NCI-H187 (cell line): ENCODE measurements around the gene FRMD8.
A peak's percentile ranks its signal among the peaks of the same experiment; 100 is the strongest.

Experiments used
- DNase-seq, 2 experiments: peaks; one replicate each; lab custom pipeline; 2025; lab: John Stamatoyannopoulos, UW

The FRMD8 gene

GRCh38 chr11:65425105-65425970 lies 38.9 kb downstream of the FRMD8 start:
- peak in 1 of 2 experiments; percentile 30 for DNase-seq

- DNase-seq = no peak
Measured at GRCh38 chr11:65425971-65426838, 39.8 kb downstream of the FRMD8 start.

GRCh38 chr11:65426839-65427690 lies 40.6 kb downstream of the FRMD8 start:
- no peak for DNase-seq

GRCh38 chr11:65427691-65428577 lies 41.5 kb downstream of the FRMD8 start:
- peak in 1 of 2 experiments; percentile 40 for DNase-seq

GRCh38 chr11:65428578-65429067 lies 42.2 kb downstream of the FRMD8 start:
- DNase-seq = no peak

- DNase-seq = peak in 1 of 2 experiments; percentile 18
Measured at GRCh38 chr11:65429068-65429681, 42.7 kb downstream of the FRMD8 start.

GRCh38 chr11:65429724-65430405 lies 43.4 kb downstream of the FRMD8 start:
- no peak for DNase-seq

GRCh38 chr11:65430406-65431217 lies 44.2 kb downstream of the FRMD8 start:
- DNase-seq = no peak

- no peak for DNase-seq
Measured at GRCh38 chr11:65431451-65432099, 45.1 kb downstream of the FRMD8 start.

GRCh38 chr11:65432100-65432650 lies 45.7 kb downstream of the FRMD8 start:
- no peak for DNase-seq

GRCh38 chr11:65432686-65433582 lies 46.5 kb downstream of the FRMD8 start:
- no peak for DNase-seq

- DNase-seq = no peak
Measured at GRCh38 chr11:65433657-65434056, 47.2 kb downstream of the FRMD8 start.

- no peak for DNase-seq
Measured at GRCh38 chr11:65434057-65434666, 47.7 kb downstream of the FRMD8 start.

- DNase-seq = no peak
Measured at GRCh38 chr11:65434667-65435410, 48.4 kb downstream of the FRMD8 start.

GRCh38 chr11:65435411-65435931 lies 49.0 kb downstream of the FRMD8 start:
- no peak for DNase-seq
